Ovary (tissue), 9 donors: Measurements from ENCODE around the gene ABCG5. TPM values are rescaled to one million over a fixed set of nuclear protein-coding genes. Genes with fewer than 3 reads are reported as not detected.
A peak's percentile ranks its signal among the peaks of the same experiment; 100 is the strongest.

Source experiments
- DNase-seq, 5 donors: peaks; one replicate each; pipeline ENCODE4 v3.0.0-alpha.2; 2019 to 2020
- H3K27ac ChIP-seq, 2 donors: fragments of 200-600 bp; one replicate each; pipeline versions ENCODE4 v1.5.1 to v1.8.0; 2019 to 2022
- H3K27me3 ChIP-seq: fragments of 200-600 bp; one replicate; pipeline ENCODE4 v1.8.0; 2022
- H3K36me3 ChIP-seq: fragments of 200-600 bp; sonication (generic); one replicate; pipeline ENCODE4 v1.5.1; 2019
- H3K4me1 ChIP-seq: one replicate; pipeline ENCODE4 v1.8.1; 2013; ENCODE audit warnings: mild to moderate bottlenecking, moderate library complexity; ENCODE audit not compliant: insufficient read depth
- H3K4me3 ChIP-seq: fragments of 200-600 bp; sonication (generic); one replicate; pipeline ENCODE4 v1.5.1; 2017
- H3K9me3 ChIP-seq, 2 donors: fragments of 200-600 bp in 1 of 2; sonication (generic) in 1 of 2; one replicate each; pipeline versions ENCODE4 v1.5.1 to v1.8.1; 2013 to 2019; ENCODE audit warnings: mild to moderate bottlenecking in 1 of 2, moderate library complexity in 1 of 2
- CTCF ChIP-seq, 3 donors: fragments of 450-650 bp in 2 of 3; fragments of 200-600 bp in 1 of 3; IDR thresholded peaks; one replicate each; pipeline versions ENCODE4 v1.5.1 to v1.8.0; 2016 to 2022; ENCODE audit warnings: antibody characterized with exemption in 3 of 3, mild to moderate bottlenecking in 1 of 3
- EP300 ChIP-seq: sonication (generic); formaldehyde crosslinking; IDR thresholded peaks from one replicate; pipeline ENCODE4 v1.6.1; 2017; ENCODE audit warnings: antibody characterized with exemption
- POLR2A ChIP-seq: fragments of 450-650 bp; IDR thresholded peaks from one replicate; pipeline ENCODE4 v1.6.1; 2017; ENCODE audit warnings: antibody characterized with exemption, mild to moderate bottlenecking, moderate library complexity
- WGBS, 3 donors: extraction: QIAGEN DNeasy Blood & Tissue Kit in 1 of 3; methylation state at CpG; one replicate each; pipeline versions ENCODE4 v1.1.5 to v1.1.7; 2013 to 2017; 5-methylcytosine and 5-hydroxymethylcytosine counted together
- intact Hi-C, 4 donors: fragments of 100-400 bp; cut with DNase I; formaldehyde crosslinking; loops; one replicate each; pipeline versions ENCODE4 v1.11.0 to v1.15.1; 2022 to 2023
- polyA plus RNA-seq, 2 donors: library from polyadenylated mRNA; stranded (reverse); fragments of 200-250 nt in 1 of 2; fragments of 350-450 nt in 1 of 2; fragmentation: Illumina TruSeq in 1 of 2; extraction: RNeasy Lipid Tissue Mini Kit (QIAGEN cat#74804) in 1 of 2; gene quantifications; one replicate each; pipeline ENCODE4 v1.2.3, GENCODE V29; 2013 to 2014
- total RNA-seq, 7 donors: library from RNA; depleted of rRNA in 2 of 7; stranded (reverse); fragments of >200 nt in 2 of 7; fragmentation: NEBNext Ultra II Directional in 3 of 7; extraction: Animal tissue kit (Norgen Biotek cat#: 25700) in 3 of 7; gene quantifications; one replicate each; pipeline versions ENCODE4 v1.1.0 to v1.2.4, GENCODE V29; 2016 to 2023
- donor health status: DM: no; HTN: no; CAD: no; lungs with moderate emphysema.
- donor health status: DM: no; HTN: no; CAD: no.
- donor health status: Bipolar disorder and iron deficiency.
- donor health status: DM: yes; HTN: yes; CAD: no.
- donor health status: DM: no; HTN: no; CAD: no.
- donor health status: DM: yes; HTN: yes; CAD: no.

ABCG5 gene
- total and polyA plus RNA-seq, 9 donors, result 0.10 TPM; not detected in 8

GRCh38 chr2:43831543-43832294 is 6.9 kb downstream of the ABCG5 start:
- DNase-seq, result no peak
- WGBS, 3 donors, result 7 to 14% (median 13%) methylated on average over 29 to 54 of the region's 54 CpGs
- intact Hi-C loops, result no loop called here

GRCh38 chr2:43826305-43827250 is 12.1 kb downstream of the ABCG5 start:
- H3K36me3 ChIP-seq, result no peaks in the 10 kb centered on the region

More at GRCh38 chr2:43831543-43832294, 6.9 kb downstream of the ABCG5 start:
- peak overlapping the region; percentile 20 for H3K4me3 ChIP-seq
- no peaks in the 10 kb centered on the region for H3K27me3 ChIP-seq
- H3K36me3 ChIP-seq, result no peaks in the 10 kb centered on the region
- TF ChIP-seq POLR2A (no peak), CTCF (IDR thresholded peaks at IDR 0.05) (no peak), EP300 (no peak)
- H3K27ac ChIP-seq, result no peak overlapping the region
- no peaks in the 10 kb centered on the region for H3K9me3 ChIP-seq
- no peaks in the 10 kb centered on the region for H3K4me1 ChIP-seq

GRCh38 chr2:43825841-43826240 is 12.8 kb downstream of the ABCG5 start:
- no peaks in the 10 kb centered on the region for H3K36me3 ChIP-seq
- 58 to 68% (median 65%) methylated on average over 3 of the region's 3 CpGs for WGBS, 3 donors

More at GRCh38 chr2:43826305-43827250, 12.1 kb downstream of the ABCG5 start:
- intact Hi-C loops, result no loop called here
- no peaks in the 10 kb centered on the region for H3K9me3 ChIP-seq
- 95% methylated on average over 17 of the region's 17 CpGs for WGBS, 3 donors
- no peak for DNase-seq
- H3K27ac ChIP-seq, result no peak overlapping the region
- no peaks in the 10 kb centered on the region for H3K4me1 ChIP-seq
- no peaks in the 10 kb centered on the region for H3K27me3 ChIP-seq
- TF ChIP-seq EP300, result no peak
- TF ChIP-seq CTCF (IDR thresholded peaks at IDR 0.05), result no peak
- TF ChIP-seq POLR2A, result no peak
- H3K4me3 ChIP-seq, result no peak overlapping the region

More at GRCh38 chr2:43825841-43826240, 12.8 kb downstream of the ABCG5 start:
- H3K27me3 ChIP-seq, result no peaks in the 10 kb centered on the region
- H3K27ac ChIP-seq, result no peak overlapping the region
- no peak for DNase-seq
- TF ChIP-seq POLR2A, result no peak
- no peak for TF ChIP-seq CTCF (IDR thresholded peaks at IDR 0.05)
- H3K4me3 ChIP-seq, result no peak overlapping the region
- intact Hi-C loops, result no loop called here
- H3K9me3 ChIP-seq, result no peaks in the 10 kb centered on the region
- no peaks in the 10 kb centered on the region for H3K4me1 ChIP-seq
